NB4 (cell line): ENCODE data around the gene SYNE1.

Experiments used
- POLR2A ChIP-seq: IDR thresholded peaks from 2 replicates; pipeline ENCODE4 v1.6.1; 2011; ENCODE audit warnings: mild to moderate bottlenecking; ENCODE audit not compliant: insufficient read length; ENCODE audit errors: extremely low read depth
- TF ChIP-seq, protein P1 (sequence below): IDR thresholded peaks from one replicate; pipeline ENCODE4 v1.5.1; 2012; ENCODE audit warnings: low read depth, low read length

DNA sequence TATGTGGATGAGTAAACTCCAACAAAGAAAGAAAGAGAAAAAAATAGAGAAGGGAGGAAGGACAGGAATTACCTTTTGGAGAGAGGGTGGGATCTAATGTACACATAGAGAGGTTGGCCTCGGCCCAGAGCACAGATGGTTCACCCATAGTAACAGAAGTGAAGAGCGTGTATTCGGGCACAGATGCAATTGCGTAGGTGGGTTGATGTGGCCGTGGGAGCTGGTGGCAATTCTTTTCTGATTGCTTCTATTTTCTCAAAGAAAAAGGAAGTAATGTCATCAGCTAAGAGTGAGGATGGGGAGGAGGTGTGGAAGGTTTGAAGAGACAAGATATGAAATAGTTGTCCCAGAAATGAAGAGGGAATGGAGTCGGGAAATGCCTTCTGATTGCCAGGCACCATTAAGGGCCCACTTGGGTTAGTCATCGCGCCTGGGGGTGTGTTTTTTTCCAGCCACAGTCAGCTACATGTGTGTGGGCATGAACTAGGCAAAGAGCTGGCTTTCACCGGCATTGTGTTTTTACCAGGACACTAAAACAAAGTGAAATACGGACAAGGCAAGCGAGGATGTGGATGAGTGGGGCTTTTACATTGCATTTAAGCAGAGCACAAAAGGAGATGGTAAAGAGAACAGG lies 158.7 kb downstream of the SYNE1 start:
- TF ChIP-seq, protein P1, sequence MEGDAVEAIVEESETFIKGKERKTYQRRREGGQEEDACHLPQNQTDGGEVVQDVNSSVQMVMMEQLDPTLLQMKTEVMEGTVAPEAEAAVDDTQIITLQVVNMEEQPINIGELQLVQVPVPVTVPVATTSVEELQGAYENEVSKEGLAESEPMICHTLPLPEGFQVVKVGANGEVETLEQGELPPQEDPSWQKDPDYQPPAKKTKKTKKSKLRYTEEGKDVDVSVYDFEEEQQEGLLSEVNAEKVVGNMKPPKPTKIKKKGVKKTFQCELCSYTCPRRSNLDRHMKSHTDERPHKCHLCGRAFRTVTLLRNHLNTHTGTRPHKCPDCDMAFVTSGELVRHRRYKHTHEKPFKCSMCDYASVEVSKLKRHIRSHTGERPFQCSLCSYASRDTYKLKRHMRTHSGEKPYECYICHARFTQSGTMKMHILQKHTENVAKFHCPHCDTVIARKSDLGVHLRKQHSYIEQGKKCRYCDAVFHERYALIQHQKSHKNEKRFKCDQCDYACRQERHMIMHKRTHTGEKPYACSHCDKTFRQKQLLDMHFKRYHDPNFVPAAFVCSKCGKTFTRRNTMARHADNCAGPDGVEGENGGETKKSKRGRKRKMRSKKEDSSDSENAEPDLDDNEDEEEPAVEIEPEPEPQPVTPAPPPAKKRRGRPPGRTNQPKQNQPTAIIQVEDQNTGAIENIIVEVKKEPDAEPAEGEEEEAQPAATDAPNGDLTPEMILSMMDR = no peak
- TF ChIP-seq POLR2A = no peak
